ENCODE results near the gene MGAT3.

Gene MGAT3

GRCh38 chr22:39480557-39480956 lies 23.7 kb downstream of the MGAT3 start:
- TF ChIP-seq CTCF (IDR thresholded peaks at IDR 0.05; ENCODE audit: low read depth, low read length, missing control alignments) = no peak

GRCh38 chr22:39481054-39481453 lies 24.2 kb downstream of the MGAT3 start:
- DNase-seq (ENCODE audit: extremely low read depth, low read depth) = no peak
- no peak for TF ChIP-seq CTCF (IDR thresholded peaks at IDR 0.05; ENCODE audit: low read depth, low read length, missing control alignments)
- H3K4me3 ChIP-seq (replicated peaks; ENCODE audit: low read depth, low read length) = no peak overlapping the region

More at GRCh38 chr22:39480557-39480956, 23.7 kb downstream of the MGAT3 start:
- DNase-seq (ENCODE audit: extremely low read depth, low read depth) = no peak
- H3K4me3 ChIP-seq (replicated peaks; ENCODE audit: low read depth, low read length) = no peak overlapping the region

GRCh38 chr22:39481595-39481994 lies 24.8 kb downstream of the MGAT3 start:
- TF ChIP-seq CTCF (IDR thresholded peaks at IDR 0.05; ENCODE audit: low read depth, low read length, missing control alignments) = no peak
- no peak for DNase-seq (ENCODE audit: extremely low read depth, low read depth)
- H3K4me3 ChIP-seq (replicated peaks; ENCODE audit: low read depth, low read length) = no peak overlapping the region

- TF ChIP-seq CTCF (IDR thresholded peaks at IDR 0.05; ENCODE audit: low read depth, low read length, missing control alignments) = no peak
- DNase-seq (ENCODE audit: extremely low read depth, low read depth) = no peak
- no peak overlapping the region for H3K4me3 ChIP-seq (replicated peaks; ENCODE audit: low read depth, low read length)
These were observed 26.0 kb downstream of the MGAT3 start for GRCh38 chr22:39482768-39483167.

- no peak for TF ChIP-seq CTCF (IDR thresholded peaks at IDR 0.05; ENCODE audit: low read depth, low read length, missing control alignments)
- no peak for DNase-seq (ENCODE audit: extremely low read depth, low read depth)
- no peak overlapping the region for H3K4me3 ChIP-seq (replicated peaks; ENCODE audit: low read depth, low read length)
These were observed 30.4 kb downstream of the MGAT3 start for GRCh38 chr22:39486951-39487825.

- TF ChIP-seq CTCF (IDR thresholded peaks at IDR 0.05; ENCODE audit: low read depth, low read length, missing control alignments) = no peak
- no peak overlapping the region for H3K4me3 ChIP-seq (replicated peaks; ENCODE audit: low read depth, low read length)
- DNase-seq (ENCODE audit: extremely low read depth, low read depth) = no peak
These were observed 31.2 kb downstream of the MGAT3 start for GRCh38 chr22:39487826-39488520.

All from HFF-Myc (cell line).